ENCODE results near the gene TMEM154.

TMEM154 gene

DNA sequence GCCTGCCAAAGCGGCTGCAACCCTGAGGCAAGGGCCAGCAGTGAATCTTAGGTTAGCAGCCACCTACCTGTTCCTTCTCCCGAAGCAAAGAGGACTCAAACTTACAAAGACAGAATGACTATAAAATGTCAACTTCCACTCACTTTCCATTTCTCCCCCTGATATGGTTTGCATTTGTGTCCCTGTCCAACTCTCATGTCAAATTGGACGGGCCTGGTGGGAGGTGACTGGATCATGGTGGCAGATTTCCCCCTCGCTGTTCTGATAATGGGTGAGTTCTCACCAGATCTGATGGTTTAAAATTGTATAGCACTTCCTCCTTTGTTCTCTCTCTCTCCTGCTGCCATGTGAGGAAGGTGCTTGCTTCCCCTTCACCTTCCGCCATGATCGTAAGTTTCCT is 35.3 kb upstream of the TMEM154 start:
- no peak for DNase-seq (ENCODE audit: insufficient read length, low spot score)
- TF ChIP-seq POU2F2 (IDR thresholded peaks at IDR 0.05; ENCODE audit: low read depth, low read length) (no peak), SPI1 (IDR thresholded peaks at IDR 0.05; ENCODE audit: low read depth, low read length) (no peak)
- FAIRE-seq, result no peak

DNA sequence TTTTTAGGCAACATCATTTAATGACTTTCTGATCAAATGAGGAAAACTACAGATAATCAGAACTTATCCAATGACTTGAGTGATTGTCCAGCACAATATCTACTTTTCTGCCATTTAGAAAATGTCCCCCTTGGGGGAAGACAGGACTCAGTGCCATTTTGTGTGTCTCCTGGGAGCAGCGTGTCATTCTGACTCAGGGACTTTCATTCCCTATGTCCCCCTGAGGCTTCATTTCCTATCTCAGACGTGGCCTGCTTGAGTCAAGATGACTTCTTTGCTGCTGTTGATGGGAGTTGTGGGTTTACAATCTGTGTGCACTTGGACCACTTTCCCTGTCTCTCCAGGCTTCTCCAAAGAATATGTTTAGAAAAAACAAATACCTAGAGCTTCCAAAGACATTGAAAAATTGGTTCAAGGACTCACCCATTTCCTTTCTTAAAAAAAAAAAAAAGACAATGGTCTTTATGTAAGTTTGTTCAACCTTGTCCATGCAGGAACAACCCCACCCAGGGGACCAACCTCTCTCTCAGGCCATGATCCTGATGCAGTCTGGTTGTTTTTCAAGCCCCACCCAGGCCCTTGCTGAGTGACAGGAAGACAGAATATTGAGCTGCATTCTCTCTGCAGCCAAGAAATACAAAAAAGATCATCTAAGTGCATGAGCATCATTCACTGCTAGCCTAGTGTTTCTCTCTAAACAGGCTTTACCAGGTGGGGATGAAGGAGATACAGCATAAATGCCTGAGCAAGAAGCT is 34.3 kb upstream of the TMEM154 start:
- no peak for TF ChIP-seq POLR2A (IDR thresholded peaks at IDR 0.05; ENCODE audit: low read depth, low read length)
- TF ChIP-seq TAF1 (IDR thresholded peaks at IDR 0.05; ENCODE audit: low read depth, low read length), result no peak
- no peak for TF ChIP-seq POU2F2 (IDR thresholded peaks at IDR 0.05; ENCODE audit: low read depth, low read length)
- no peak for TF ChIP-seq POLR2AphosphoS5 (IDR thresholded peaks at IDR 0.05; ENCODE audit: low read depth, low read length)
- TF ChIP-seq SPI1 (IDR thresholded peaks at IDR 0.05; ENCODE audit: low read depth, low read length), result no peak
- FAIRE-seq, result peak; percentile 69
- no peak for DNase-seq (ENCODE audit: insufficient read length, low spot score)

DNA sequence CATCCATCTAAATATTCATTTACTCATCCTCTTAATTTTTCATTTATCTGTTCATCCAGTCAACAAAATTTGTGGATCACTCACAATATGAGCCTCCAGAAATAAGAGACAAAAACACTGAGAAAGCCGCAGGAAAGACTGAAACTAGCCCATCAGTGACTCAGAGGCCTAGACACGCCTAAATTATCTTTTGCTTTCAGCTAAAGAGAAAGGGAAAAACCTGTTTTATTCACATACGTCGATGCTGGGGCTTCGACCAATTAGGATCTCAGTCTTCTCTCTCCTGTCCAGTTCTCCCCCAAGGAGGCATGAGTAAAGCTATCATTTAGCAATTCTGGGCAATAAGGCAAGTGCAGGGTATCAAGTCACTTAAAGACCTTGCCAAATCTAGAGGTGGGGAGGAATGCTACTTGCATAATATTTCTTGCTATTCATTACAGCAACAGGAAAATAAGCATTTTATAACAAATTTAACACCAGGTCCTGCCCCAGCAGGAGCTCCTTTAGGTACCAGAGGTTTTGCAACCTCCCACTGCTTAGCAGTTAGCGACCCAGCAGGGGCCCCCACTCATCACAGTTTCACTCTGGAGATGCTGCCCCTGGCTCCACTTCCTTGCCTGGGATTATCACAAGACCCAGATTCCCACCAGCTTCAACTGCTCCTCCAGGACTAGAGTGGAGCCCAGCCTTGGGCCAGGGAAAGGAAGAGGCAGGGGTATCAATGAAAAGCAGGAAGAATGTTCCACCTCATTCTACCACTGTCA is 30.1 kb upstream of the TMEM154 start:
- TF ChIP-seq POLR2A (IDR thresholded peaks at IDR 0.05; ENCODE audit: low read depth, low read length), result no peak
- no peak for TF ChIP-seq SPI1 (IDR thresholded peaks at IDR 0.05; ENCODE audit: low read depth, low read length)
- no peak for TF ChIP-seq PAX5 (IDR thresholded peaks at IDR 0.05; ENCODE audit: insufficient read depth, low read length, severe bottlenecking)
- no peak for TF ChIP-seq POLR2AphosphoS5 (IDR thresholded peaks at IDR 0.05; ENCODE audit: low read depth, low read length)
- no peak for TF ChIP-seq POU2F2 (IDR thresholded peaks at IDR 0.05; ENCODE audit: low read depth, low read length)
- no peak for TF ChIP-seq TAF1 (IDR thresholded peaks at IDR 0.05; ENCODE audit: low read depth, low read length)
- peak; percentile 47 for FAIRE-seq
- no peak for DNase-seq (ENCODE audit: insufficient read length, low spot score)

DNA sequence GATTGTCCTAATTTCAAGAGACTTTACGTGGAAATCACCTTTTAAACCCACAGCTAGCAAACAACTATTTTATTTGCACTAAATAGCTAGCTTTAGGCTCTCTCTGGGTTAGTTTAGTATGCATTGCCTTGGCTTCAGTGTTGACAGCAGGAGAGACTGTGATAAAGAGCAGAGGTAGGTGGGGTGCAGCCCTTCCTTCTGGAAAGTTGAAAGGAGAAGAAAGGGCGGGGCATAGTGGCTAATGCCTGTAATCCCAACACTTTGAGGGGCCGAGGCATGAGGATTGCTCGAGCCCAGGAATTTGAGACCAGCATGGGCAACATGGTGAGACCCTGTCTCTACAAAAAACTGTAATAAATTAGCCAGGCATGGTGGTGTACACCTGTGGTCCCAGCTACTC is 29.0 kb upstream of the TMEM154 start:
- FAIRE-seq (no peak), DNase-seq (ENCODE audit: insufficient read length, low spot score) (no peak)
- no peak for TF ChIP-seq SPI1 (IDR thresholded peaks at IDR 0.05; ENCODE audit: low read depth, low read length)

DNA sequence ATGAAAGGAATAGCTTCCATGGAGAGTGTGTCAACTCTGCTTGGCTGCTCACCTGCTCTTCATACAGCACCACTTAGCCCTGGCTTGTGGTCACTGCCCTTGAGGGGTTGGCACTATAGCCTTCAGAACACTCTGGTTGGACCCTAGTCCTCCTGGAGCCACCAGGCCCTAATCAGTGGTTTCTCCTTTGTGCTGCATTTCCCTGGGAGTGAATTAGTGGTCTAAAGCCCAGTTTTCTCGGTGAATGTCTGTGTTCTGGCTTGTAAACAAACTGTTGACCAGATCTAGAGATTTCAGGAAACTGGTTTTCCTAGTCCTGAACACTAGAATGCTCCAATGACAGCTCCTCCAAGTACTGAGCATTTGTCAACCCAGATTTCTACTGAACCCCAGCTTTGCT is 28.6 kb upstream of the TMEM154 start:
- DNase-seq (ENCODE audit: insufficient read length, low spot score) (no peak), FAIRE-seq (no peak)
- TF ChIP-seq POU2F2 (IDR thresholded peaks at IDR 0.05; ENCODE audit: low read depth, low read length), result no peak
- no peak for TF ChIP-seq TAF1 (IDR thresholded peaks at IDR 0.05; ENCODE audit: low read depth, low read length)
- TF ChIP-seq POLR2AphosphoS5 (IDR thresholded peaks at IDR 0.05; ENCODE audit: low read depth, low read length), result no peak
- TF ChIP-seq SPI1 (IDR thresholded peaks at IDR 0.05; ENCODE audit: low read depth, low read length), result no peak
- TF ChIP-seq POLR2A (IDR thresholded peaks at IDR 0.05; ENCODE audit: low read depth, low read length), result no peak
- TF ChIP-seq PAX5 (IDR thresholded peaks at IDR 0.05; ENCODE audit: insufficient read depth, low read length, severe bottlenecking), result no peak

DNA sequence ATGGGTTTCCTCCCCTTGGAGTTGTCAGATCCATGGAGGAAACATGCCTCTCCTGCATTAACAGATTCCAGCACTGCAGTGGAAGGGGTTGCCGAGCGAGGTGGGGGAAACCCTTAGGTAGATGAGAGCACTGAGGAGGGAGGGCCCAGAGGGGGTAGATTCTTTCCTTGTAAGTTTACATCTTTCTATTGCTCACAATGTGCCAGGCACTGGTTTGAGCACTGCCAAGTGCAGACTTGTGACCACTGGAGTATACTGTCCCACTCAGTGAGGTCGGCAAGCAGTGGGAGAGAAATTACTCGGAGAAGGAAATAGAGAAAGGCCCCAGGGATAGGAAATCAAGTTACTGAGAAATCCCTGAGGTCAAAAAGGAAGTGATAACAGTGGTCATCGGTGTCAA is 27.8 kb upstream of the TMEM154 start:
- DNase-seq (ENCODE audit: insufficient read length, low spot score) (no peak), FAIRE-seq (no peak)
- TF ChIP-seq PAX5 (IDR thresholded peaks at IDR 0.05; ENCODE audit: insufficient read depth, low read length, severe bottlenecking), result no peak

DNA sequence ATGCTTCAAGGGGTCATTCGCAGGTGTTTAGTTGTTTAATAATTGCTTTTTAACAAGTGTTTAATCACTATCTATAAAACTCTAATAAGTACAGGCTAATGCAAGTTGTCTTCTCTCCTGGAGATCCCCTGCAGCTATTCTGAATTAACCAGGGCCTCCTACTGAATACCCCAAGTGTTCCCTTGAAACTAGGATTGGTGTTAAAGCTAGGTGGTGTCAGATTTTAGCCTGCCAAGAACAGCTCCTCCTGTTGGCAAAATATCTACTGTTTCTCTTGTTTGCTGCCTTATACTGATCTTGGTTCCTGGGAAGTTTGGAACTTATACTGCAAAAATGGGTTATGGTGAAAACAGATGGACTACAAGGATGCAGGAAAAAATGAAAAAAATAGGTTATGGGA is 26.1 kb upstream of the TMEM154 start:
- TF ChIP-seq PAX5 (IDR thresholded peaks at IDR 0.05; ENCODE audit: insufficient read depth, low read length, severe bottlenecking), result no peak
- TF ChIP-seq POLR2AphosphoS5 (IDR thresholded peaks at IDR 0.05; ENCODE audit: low read depth, low read length), result no peak
- TF ChIP-seq SPI1 (IDR thresholded peaks at IDR 0.05; ENCODE audit: low read depth, low read length), result no peak
- TF ChIP-seq POLR2A (IDR thresholded peaks at IDR 0.05; ENCODE audit: low read depth, low read length), result no peak
- no peak for TF ChIP-seq POU2F2 (IDR thresholded peaks at IDR 0.05; ENCODE audit: low read depth, low read length)
- TF ChIP-seq TAF1 (IDR thresholded peaks at IDR 0.05; ENCODE audit: low read depth, low read length), result no peak
- DNase-seq (ENCODE audit: insufficient read length, low spot score) (no peak), FAIRE-seq (no peak)

DNA sequence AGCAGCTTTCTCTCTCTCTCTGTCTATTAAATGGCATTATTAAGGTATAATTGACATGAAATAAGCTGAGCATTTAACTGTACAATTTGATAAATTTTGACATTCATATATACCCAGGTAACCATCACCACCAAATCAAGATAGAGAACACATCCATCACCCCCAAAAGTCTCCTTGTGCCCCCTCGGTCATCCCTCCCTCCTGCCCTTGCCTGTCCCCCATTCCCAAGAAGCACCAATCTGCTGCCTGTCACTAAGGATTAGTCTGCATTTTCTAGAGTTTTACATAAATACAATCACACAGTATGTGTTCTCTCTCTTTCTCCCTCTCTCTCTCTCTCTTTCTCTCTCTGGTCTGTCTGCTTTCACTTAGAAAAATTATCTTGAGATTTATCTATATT is 25.0 kb upstream of the TMEM154 start:
- FAIRE-seq (no peak), DNase-seq (ENCODE audit: insufficient read length, low spot score) (no peak)
- TF ChIP-seq POU2F2 (IDR thresholded peaks at IDR 0.05; ENCODE audit: low read depth, low read length), result no peak
- no peak for TF ChIP-seq SPI1 (IDR thresholded peaks at IDR 0.05; ENCODE audit: low read depth, low read length)
- TF ChIP-seq TAF1 (IDR thresholded peaks at IDR 0.05; ENCODE audit: low read depth, low read length), result no peak
- TF ChIP-seq PAX5 (IDR thresholded peaks at IDR 0.05; ENCODE audit: insufficient read depth, low read length, severe bottlenecking), result no peak
- TF ChIP-seq POLR2AphosphoS5 (IDR thresholded peaks at IDR 0.05; ENCODE audit: low read depth, low read length), result no peak
- TF ChIP-seq POLR2A (IDR thresholded peaks at IDR 0.05; ENCODE audit: low read depth, low read length), result no peak

DNA sequence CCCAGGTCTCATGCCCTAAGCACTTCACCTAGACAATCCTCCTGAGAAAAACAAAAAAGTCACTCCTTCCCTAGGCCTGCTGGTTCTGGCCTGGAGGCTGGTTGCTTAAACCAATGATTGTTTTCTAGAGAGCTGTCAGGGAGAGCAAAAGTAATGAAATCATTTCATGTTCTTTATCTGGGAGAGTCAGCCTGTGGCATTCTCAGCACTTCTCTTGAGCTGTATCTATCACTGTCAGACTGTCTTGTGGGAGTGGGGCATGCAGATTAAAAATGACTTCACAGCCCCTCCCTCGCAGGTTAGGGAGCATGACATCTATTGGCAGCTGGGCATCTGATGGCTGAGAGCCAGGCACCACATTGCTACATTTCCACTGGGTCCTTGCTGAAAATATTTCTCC is 20.4 kb upstream of the TMEM154 start:
- DNase-seq (ENCODE audit: insufficient read length, low spot score), result no peak
- FAIRE-seq, result no peak
- no peak for TF ChIP-seq TAF1 (IDR thresholded peaks at IDR 0.05; ENCODE audit: low read depth, low read length)
- TF ChIP-seq SPI1 (IDR thresholded peaks at IDR 0.05; ENCODE audit: low read depth, low read length), result no peak
- no peak for TF ChIP-seq POU2F2 (IDR thresholded peaks at IDR 0.05; ENCODE audit: low read depth, low read length)

DNA sequence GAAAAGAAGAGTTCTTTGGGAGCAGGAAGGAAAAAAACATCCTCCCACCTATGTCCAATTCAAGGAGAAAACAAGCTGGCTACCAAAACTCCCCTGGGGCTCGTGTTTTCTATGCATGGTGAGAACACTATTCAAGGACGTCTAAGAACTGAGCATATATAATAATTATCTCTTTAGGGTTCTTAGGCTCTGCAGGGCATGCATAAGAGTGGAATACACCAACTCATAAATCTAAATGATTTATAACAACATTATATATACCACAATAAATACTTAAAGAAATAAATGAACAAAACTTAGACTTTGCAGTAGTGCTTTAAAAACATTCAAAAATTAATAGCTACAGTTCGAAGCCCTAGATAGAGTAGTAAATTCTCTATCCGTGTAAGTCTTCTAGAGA is 19.5 kb upstream of the TMEM154 start:
- TF ChIP-seq TAF1 (IDR thresholded peaks at IDR 0.05; ENCODE audit: low read depth, low read length) (no peak), PAX5 (IDR thresholded peaks at IDR 0.05; ENCODE audit: insufficient read depth, low read length, severe bottlenecking) (no peak), POLR2AphosphoS5 (IDR thresholded peaks at IDR 0.05; ENCODE audit: low read depth, low read length) (no peak), POLR2A (IDR thresholded peaks at IDR 0.05; ENCODE audit: low read depth, low read length) (no peak), SPI1 (IDR thresholded peaks at IDR 0.05; ENCODE audit: low read depth, low read length) (no peak), POU2F2 (IDR thresholded peaks at IDR 0.05; ENCODE audit: low read depth, low read length) (no peak)
- FAIRE-seq (no peak), DNase-seq (ENCODE audit: insufficient read length, low spot score) (no peak)
